Lung (tissue), 12 donors: Measurements from ENCODE around the gene FLVCR1. TPM values are rescaled to one million over a fixed set of nuclear protein-coding genes. Genes with fewer than 3 reads are reported as not detected.

Experiments
- ATAC-seq: fragments of 200-7000 bp; cut with Tn5 transposase; one replicate; pipeline ENCODE4 v1.9.1; 2020; ENCODE audit warnings: moderate number of reproducible peaks; ENCODE audit not compliant: insufficient read depth, low FRiP score
- DNase-seq, 3 donors: peaks; one replicate each; pipeline ENCODE4 v3.0.0-alpha.2; 2013 to 2017
- H3K27ac ChIP-seq, 2 donors: one replicate each; pipeline ENCODE4 v1.5.1; 2013; ENCODE audit warnings: mild to moderate bottlenecking in 2 of 2, moderate library complexity in 2 of 2, control low read depth in 1 of 2, inconsistent platforms in 1 of 2, low read depth in 1 of 2, low read length in 1 of 2
- H3K27me3 ChIP-seq, 3 donors: one replicate each; pipeline ENCODE4 v1.5.1; 2013; ENCODE audit warnings: low read length in 2 of 3; ENCODE audit not compliant: control insufficient read depth in 3 of 3, insufficient read depth in 3 of 3
- H3K36me3 ChIP-seq, 4 donors: one replicate each; pipeline ENCODE4 v1.5.1; 2013; ENCODE audit warnings: low read length in 4 of 4, mild to moderate bottlenecking in 1 of 4, moderate library complexity in 1 of 4; ENCODE audit not compliant: control insufficient read depth in 4 of 4, insufficient read depth in 4 of 4
- H3K4me1 ChIP-seq, 5 donors: one replicate each; pipeline ENCODE4 v1.5.1; 2013; ENCODE audit warnings: low read length in 5 of 5, mild to moderate bottlenecking in 2 of 5, moderate library complexity in 1 of 5; ENCODE audit not compliant: control insufficient read depth in 5 of 5, insufficient read depth in 5 of 5
- H3K4me3 ChIP-seq: one replicate; pipeline ENCODE4 v1.5.1; 2013; ENCODE audit warnings: mild to moderate bottlenecking, control low read depth, moderate library complexity
- H3K9ac ChIP-seq, 2 donors: one replicate each; pipeline ENCODE4 v1.5.1; 2013; ENCODE audit warnings: low read length in 2 of 2, control low read depth in 1 of 2; ENCODE audit not compliant: insufficient read depth in 1 of 2
- H3K9me3 ChIP-seq, 4 donors: one replicate each; pipeline ENCODE4 v1.5.1; 2013; ENCODE audit warnings: low read length in 3 of 4, mild to moderate bottlenecking in 1 of 4, moderate library complexity in 1 of 4; ENCODE audit not compliant: control insufficient read depth in 4 of 4, insufficient read depth in 3 of 4
- WGBS, 2 donors: extraction: QIAGEN DNeasy Blood & Tissue Kit; methylation state at CpG; one replicate each; pipeline ENCODE4 v1.1.7; 2013; 5-methylcytosine and 5-hydroxymethylcytosine counted together
- polyA plus RNA-seq, 2 donors: library from polyadenylated mRNA; stranded (reverse); fragments of 200-250 nt; gene quantifications; one replicate each; pipeline ENCODE4 v1.2.1, GENCODE V29; 2013
- total RNA-seq, 2 donors: library from RNA; depleted of rRNA in 1 of 2; stranded (reverse); fragments of >200 nt in 1 of 2; gene quantifications; one replicate each; pipeline ENCODE4 v1.2.1, GENCODE V29; 2014 to 2021
- TF ChIP-seq, protein P1 (sequence below): IDR thresholded peaks from 2 replicates; pipeline ENCODE4 v1.5.1; 2012; ENCODE audit warnings: mild to moderate bottlenecking; ENCODE audit errors: control extremely low read depth, extremely low read depth
- donor health status: control.
- donor health status: control.
- donor health status: Bipolar disorder and iron deficiency.
- donor health status: healthy.
- donor health status: DM: yes; HTN: yes; CAD: no.

Gene FLVCR1
- total and polyA plus RNA-seq, 4 donors: 4.5 to 17.4 (median 6.6) TPM

DNA sequence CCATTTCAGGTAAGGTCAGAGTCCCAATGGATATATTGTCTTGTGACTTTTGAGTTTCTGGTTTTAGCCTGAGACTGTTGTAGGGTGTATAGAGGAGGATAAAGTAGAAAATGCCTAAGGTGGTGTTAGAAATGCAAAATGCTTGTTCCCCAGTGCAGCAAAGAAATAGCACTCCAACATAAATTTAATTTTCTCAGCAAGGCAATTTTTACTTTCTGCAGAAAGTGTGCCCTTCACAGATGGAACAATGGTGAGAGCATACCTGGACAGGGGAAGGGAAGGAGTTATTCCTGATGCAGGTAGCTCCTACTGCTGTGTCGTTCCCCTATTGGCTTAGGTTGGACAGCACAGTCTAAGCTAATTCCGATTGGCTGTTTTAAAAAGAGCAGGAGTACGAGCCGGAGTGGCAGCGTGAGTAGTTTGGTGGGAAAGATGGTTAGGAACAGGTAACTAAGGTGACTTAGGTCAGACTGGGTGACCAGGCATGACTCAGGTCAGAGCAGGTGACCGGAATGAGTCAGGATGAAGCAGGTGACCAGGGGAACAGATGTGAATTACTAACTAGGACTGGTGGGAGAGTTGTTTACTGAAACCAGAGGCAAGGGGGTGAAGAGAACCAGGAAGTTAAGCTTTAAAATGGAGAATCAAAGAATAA lies 32.1 kb upstream of the FLVCR1 start:
- DNase-seq (no peak), ATAC-seq (no peak)
- 97 to 98% methylated on average over 6 of the region's 6 CpGs for WGBS, 2 donors
- peaks cover 0 to 10% (median 4%) of the 10 kb centered on the region in 4 donors for H3K9me3 ChIP-seq
- TF ChIP-seq, protein P1, sequence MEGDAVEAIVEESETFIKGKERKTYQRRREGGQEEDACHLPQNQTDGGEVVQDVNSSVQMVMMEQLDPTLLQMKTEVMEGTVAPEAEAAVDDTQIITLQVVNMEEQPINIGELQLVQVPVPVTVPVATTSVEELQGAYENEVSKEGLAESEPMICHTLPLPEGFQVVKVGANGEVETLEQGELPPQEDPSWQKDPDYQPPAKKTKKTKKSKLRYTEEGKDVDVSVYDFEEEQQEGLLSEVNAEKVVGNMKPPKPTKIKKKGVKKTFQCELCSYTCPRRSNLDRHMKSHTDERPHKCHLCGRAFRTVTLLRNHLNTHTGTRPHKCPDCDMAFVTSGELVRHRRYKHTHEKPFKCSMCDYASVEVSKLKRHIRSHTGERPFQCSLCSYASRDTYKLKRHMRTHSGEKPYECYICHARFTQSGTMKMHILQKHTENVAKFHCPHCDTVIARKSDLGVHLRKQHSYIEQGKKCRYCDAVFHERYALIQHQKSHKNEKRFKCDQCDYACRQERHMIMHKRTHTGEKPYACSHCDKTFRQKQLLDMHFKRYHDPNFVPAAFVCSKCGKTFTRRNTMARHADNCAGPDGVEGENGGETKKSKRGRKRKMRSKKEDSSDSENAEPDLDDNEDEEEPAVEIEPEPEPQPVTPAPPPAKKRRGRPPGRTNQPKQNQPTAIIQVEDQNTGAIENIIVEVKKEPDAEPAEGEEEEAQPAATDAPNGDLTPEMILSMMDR: no peak
- no peak overlapping the region for H3K27ac ChIP-seq
- no peaks in the 10 kb centered on the region for H3K36me3 ChIP-seq
- no peaks in the 10 kb centered on the region for H3K27me3 ChIP-seq
- H3K4me1 ChIP-seq: peaks cover 0 to 1% (median 0%) of the 10 kb centered on the region in 5 donors
- no peak overlapping the region for H3K9ac ChIP-seq
- H3K4me3 ChIP-seq: no peak overlapping the region

DNA sequence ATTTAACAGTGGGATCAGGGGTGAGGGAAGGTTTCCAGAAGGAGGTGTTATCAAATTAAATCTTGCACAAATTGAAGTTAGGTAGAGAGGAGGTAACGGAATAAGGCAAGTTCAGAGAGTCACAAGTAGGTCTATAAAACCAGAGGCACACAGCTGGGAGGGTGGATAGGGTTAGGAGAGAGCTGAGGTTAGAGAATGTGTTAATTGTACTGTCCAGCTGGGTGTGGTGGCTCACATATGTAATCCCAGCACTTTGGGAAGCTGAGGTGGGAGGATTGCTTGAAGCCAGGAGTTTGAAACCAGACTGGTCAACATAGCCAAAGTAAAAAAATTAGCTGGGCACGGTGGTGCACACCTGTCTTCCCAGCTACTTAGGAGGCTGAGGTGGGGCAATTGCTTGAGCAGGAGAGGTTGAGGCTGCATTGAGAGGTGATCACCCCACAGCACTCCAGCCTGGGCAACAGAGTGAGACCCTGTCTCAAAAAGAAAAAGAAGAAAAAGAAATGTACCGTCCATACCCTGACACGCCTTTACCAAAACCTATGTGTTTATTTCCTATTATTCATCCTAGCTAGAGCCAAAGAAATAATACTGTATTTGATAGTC lies 30.8 kb upstream of the FLVCR1 start:
- Histone ChIP-seq H3K9me3 (peaks cover 0 to 10% (median 4%) of the 10 kb centered on the region in 4 donors), H3K36me3 (no peaks in the 10 kb centered on the region), H3K9ac (no peak overlapping the region), H3K27ac (no peak overlapping the region), H3K4me3 (no peak overlapping the region), H3K27me3 (no peaks in the 10 kb centered on the region), H3K4me1 (peaks cover 0 to 1% (median 0%) of the 10 kb centered on the region in 5 donors)
- no peak for ATAC-seq
- DNase-seq: no peak
- WGBS, 2 donors: 96 to 97% methylated on average over 4 of the region's 4 CpGs
- TF ChIP-seq, protein P1: no peak

DNA sequence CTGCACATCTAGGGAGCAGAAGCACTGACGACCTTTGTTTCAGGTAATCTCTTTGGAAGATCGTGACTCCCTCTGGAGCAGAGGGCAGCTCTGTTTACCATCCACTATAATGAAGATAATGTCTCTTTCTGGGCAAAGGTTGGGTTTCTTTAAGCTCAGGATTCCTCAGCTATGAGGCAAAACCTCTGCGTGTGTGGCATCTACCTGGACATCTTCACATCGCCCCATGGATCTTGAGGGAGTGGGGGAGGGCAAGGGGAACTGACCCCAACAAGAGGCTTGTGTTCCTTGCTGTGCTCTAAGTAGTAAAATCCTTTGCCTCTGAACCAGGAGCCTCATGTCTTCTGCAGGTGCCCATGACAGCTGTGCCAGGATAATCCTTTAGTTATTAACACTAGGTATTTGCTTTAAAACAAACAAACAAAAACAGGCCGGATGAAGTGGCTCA lies 30.2 kb upstream of the FLVCR1 start:
- H3K4me3 ChIP-seq: no peak overlapping the region
- H3K9me3 ChIP-seq: peaks cover 0 to 10% (median 4%) of the 10 kb centered on the region in 4 donors
- H3K36me3 ChIP-seq: no peaks in the 10 kb centered on the region
- TF ChIP-seq, protein P1: no peak
- H3K9ac ChIP-seq: no peak overlapping the region
- no peak for DNase-seq
- no peaks in the 10 kb centered on the region for H3K27me3 ChIP-seq
- H3K27ac ChIP-seq: no peak overlapping the region
- no peak for ATAC-seq
- H3K4me1 ChIP-seq: peaks cover 0 to 1% (median 0%) of the 10 kb centered on the region in 5 donors
- 79 to 88% methylated on average over 5 of the region's 5 CpGs for WGBS, 2 donors
